ENCODE data around the gene VAV2. TPM values are rescaled to one million over a fixed set of nuclear protein-coding genes. Genes with fewer than 3 reads are reported as not detected.

The VAV2 gene
- total and polyA plus RNA-seq, 9 of the 15 experiments (the other 6 are each of a cell fraction or from before 2014, with no cell fraction given), result 0.01 to 2.7 (median 1.0) TPM; not detected in 1

GRCh38 chr9:134028076-134028475 is 36.0 kb upstream of the VAV2 start:
- Histone ChIP-seq H3K9ac (ENCODE audit: insufficient read depth in 1 of 2, low read depth in 2 of 2, low read length in 2 of 2) (no peak overlapping the region), H3K36me3 (ENCODE audit: control insufficient read depth, insufficient read depth, low read length) (peaks cover 14% of the 10 kb centered on the region; the same call in 2 of the 3 replicates), H3K4me3 (no peak overlapping the region), H3K27me3 (ENCODE audit: control insufficient read depth in 2 of 2, insufficient read depth in 2 of 2, low read length in 2 of 2) (no peaks in the 10 kb centered on the region), H3K79me2 (ENCODE audit: control insufficient read depth, insufficient read depth, low read length) (no peaks in the 10 kb centered on the region), H4K20me1 (replicated peaks; ENCODE audit: control insufficient read depth, insufficient read depth, low read length) (no peaks in the 10 kb centered on the region), H3K4me2 (ENCODE audit: insufficient read depth, low read length) (no peak overlapping the region), H2AFZ (ENCODE audit: low read depth, low read length) (no peak overlapping the region), H3K4me1 (replicated peaks in 1 of 2; ENCODE audit: control insufficient read depth in 2 of 2, insufficient read depth in 2 of 2, low read length in 2 of 2) (peaks cover 4 to 26% of the 10 kb centered on the region in 2 experiments; a peak in 3 of 5 replicates), H3K27ac (ENCODE audit: extremely low read depth, low read depth, low read length) (no peak overlapping the region), H3K9me3 (replicated peaks; ENCODE audit: control insufficient read depth, insufficient read depth, low read depth, low read length) (no peaks in the 10 kb centered on the region), H3K9me1 (ENCODE audit: control insufficient read depth, insufficient read depth, low read length) (no peaks in the 10 kb centered on the region)
- in situ Hi-C loops (cut with MboI) (no loop called here), intact Hi-C loops (cut with micrococcal nuclease) (no loop called here)
- POLR2A ChIA-PET, result interaction anchor here (1.1 to 1.7 kb wide), 2 partner anchors 11 to 15 kb away, joined by 3 to 4 read pairs; no protein-coding TSS in a partner anchor
- no peak for ATAC-seq
- BruUV-seq (replicated peaks), result no TSS peak
- TF ChIP-seq FOXA3 (CRISPR knock-in tag; conservative IDR thresholded peaks at IDR 0.05 in 1 of 2, IDR thresholded peaks at IDR 0.05 in 1 of 2), result no peak
- no peak for TF ChIP-seq SAFB (IDR thresholded peaks at IDR 0.05; ENCODE audit: borderline replicate concordance, low read depth, low read length)
- TF ChIP-seq EGR1 (conservative IDR thresholded peaks at IDR 0.05), result no peak
- no peak for TF ChIP-seq KDM1A (IDR thresholded peaks at IDR 0.05)
- no peak for TF ChIP-seq MLX (CRISPR knock-in tag; conservative IDR thresholded peaks at IDR 0.05)
- CTCF ChIA-PET (ENCODE audit: low intra/inter-chr PET ratio), result no interaction called here
- WGBS (ENCODE audit: insufficient coverage, low coverage, missing lambda C conversion rate), result 79% methylated on average over 8 of the region's 9 CpGs
- no peak for DNase-seq (ENCODE audit: extremely low read depth in 1 of 4, low spot score in 3 of 4)
- FAIRE-seq, result no peak

Data from K562 (cell line).